GM12878 (cell line): ENCODE results near the gene SLIT1. TPM values are rescaled to one million over a fixed set of nuclear protein-coding genes. Genes with fewer than 3 reads are reported as not detected.

Experiments used
- ATAC-seq: fragments of 200-7000 bp; cut with Tn5 transposase; 3 replicates; pipeline ENCODE4 v1.9.1; 2020; ENCODE audit warnings: mild to moderate bottlenecking, moderate library complexity
- BruUV-seq: library from RNA; stranded (reverse); fragments of 400-500 nt; replicated peaks from 2 replicates; lab custom pipeline; 2021; lab: Mats Ljungman, UMichigan
- CTCF ChIA-PET: fragments of 300-600 bp; sonication (Branson Sonifier 250); formaldehyde crosslinking; extraction: SDS; loops from one replicate; lab custom pipeline; 2021; ENCODE audit warnings: inconsistent platforms; lab: Yijun Ruan, JAX
- POLR2A ChIA-PET: fragments of 350-600 bp; formaldehyde crosslinking; extraction: SDS; loops from one replicate; lab custom pipeline; 2021; ENCODE audit warnings: inconsistent platforms; lab: Charles Lee
- RAD21 ChIA-PET: fragments of 300-600 bp; sonication (Branson Sonifier 250); formaldehyde crosslinking; loops from one replicate; lab custom pipeline; 2023; ENCODE audit warnings: antibody characterized with exemption; ENCODE audit not compliant: unreplicated experiment; lab: Charles Lee
- SMC1A ChIA-PET: fragments of 300-600 bp; sonication (Branson Sonifier 250); formaldehyde crosslinking; loops from one replicate; lab custom pipeline; 2023; ENCODE audit not compliant: unreplicated experiment, uncharacterized antibody; lab: Charles Lee
- DNase-seq: peaks from one replicate; pipeline ENCODE4 v3.0.0-alpha.2; 2011; ENCODE audit warnings: low read depth, low spot score
- FAIRE-seq: peaks from 3 replicates; lab custom pipeline; 2011; peaks lifted over from hg19 to GRCh38; lab: Jason Lieb, UNC
- H2AFZ ChIP-seq: 2 replicates; pipeline ENCODE4 v1.6.0; 2011; ENCODE audit warnings: low read depth, low read length, control low read depth; ENCODE audit not compliant: control insufficient read depth
- H3K27ac ChIP-seq: 2 replicates; pipeline ENCODE4 v1.5.1; 2011; ENCODE audit warnings: control low read depth; ENCODE audit not compliant: control insufficient read depth, insufficient read depth
- H3K27me3 ChIP-seq, 2 experiments: replicated peaks in 1 of 2; 2 replicates each; pipeline versions ENCODE4 v1.6.0 to v1.6.1; 2011; ENCODE audit warnings: low read length in 1 of 2; ENCODE audit not compliant: control insufficient read depth in 2 of 2, insufficient read depth in 2 of 2
- H3K36me3 ChIP-seq, 2 experiments: 2 replicates each; pipeline ENCODE4 v1.5.1; 2011; ENCODE audit warnings: low read length in 1 of 2; ENCODE audit not compliant: control insufficient read depth in 2 of 2, insufficient read depth in 2 of 2
- H3K4me1 ChIP-seq: 2 replicates; pipeline ENCODE4 v1.6.1; 2011; ENCODE audit warnings: mild to moderate bottlenecking, low read length, moderate library complexity, mixed read lengths; ENCODE audit not compliant: control insufficient read depth, insufficient read depth
- H3K4me2 ChIP-seq: 2 replicates; pipeline ENCODE4 v1.6.0; 2011; ENCODE audit warnings: control low read depth; ENCODE audit not compliant: control insufficient read depth, insufficient read depth
- H3K4me3 ChIP-seq: fragments of 200-600 bp; sonication (generic); 2 replicates; pipeline ENCODE4 v1.5.1; 2016
- H3K79me2 ChIP-seq: 2 replicates; pipeline ENCODE4 v1.6.0; 2011; ENCODE audit warnings: low read length; ENCODE audit not compliant: control insufficient read depth, insufficient read depth
- H3K9ac ChIP-seq: 2 replicates; pipeline ENCODE4 v1.8.0; 2011; ENCODE audit warnings: low read length, control low read depth, mixed read lengths; ENCODE audit not compliant: control insufficient read depth, insufficient read depth
- H3K9me3 ChIP-seq: replicated peaks from 3 replicates; pipeline ENCODE4 v1.5.1; 2011; ENCODE audit warnings: mild to moderate bottlenecking, low read length; ENCODE audit not compliant: control insufficient read depth, insufficient read depth
- H4K20me1 ChIP-seq: 2 replicates; pipeline ENCODE4 v1.6.0; 2011; ENCODE audit not compliant: control insufficient read depth, insufficient read depth
- DPF2 ChIP-seq: fragments of 450-650 bp; IDR thresholded peaks from 2 replicates; pipeline ENCODE4 v1.6.1; 2017; ENCODE audit warnings: mild to moderate bottlenecking
- E2F4 ChIP-seq: IDR thresholded peaks from 2 replicates; pipeline ENCODE4 v1.6.1; 2012; ENCODE audit warnings: low read depth, low read length, improper control_type of control experiment
- MYC ChIP-seq: IDR thresholded peaks from 2 replicates; pipeline ENCODE4 v1.6.1; 2011; ENCODE audit warnings: mild to moderate bottlenecking, low read length, moderate library complexity, inconsistent platforms; ENCODE audit not compliant: insufficient read depth, insufficient replicate concordance, insufficient read length, severe bottlenecking
- NFYB ChIP-seq: IDR thresholded peaks from 2 replicates; pipeline ENCODE4 v1.6.1; 2011; ENCODE audit warnings: low read depth, mild to moderate bottlenecking, low read length, improper control_type of control experiment, moderate library complexity; ENCODE audit not compliant: insufficient read depth
- SKIL ChIP-seq: fragments of 450-650 bp; IDR thresholded peaks from 2 replicates; pipeline ENCODE4 v1.6.1; 2017; ENCODE audit warnings: mild to moderate bottlenecking, low read depth, inconsistent platforms; ENCODE audit not compliant: poor library complexity, severe bottlenecking
- SMAD1 ChIP-seq: fragments of 450-650 bp; IDR thresholded peaks from 2 replicates; pipeline ENCODE4 v1.6.1; 2018; ENCODE audit warnings: mild to moderate bottlenecking, low read depth; ENCODE audit not compliant: partially characterized antibody
- ZBED1 ChIP-seq: IDR thresholded peaks from 2 replicates; pipeline ENCODE4 v1.6.1; 2016; ENCODE audit warnings: borderline replicate concordance
- WGBS: methylation state at CpG from one replicate; pipeline ENCODE4 v1.1.6; 2016; ENCODE audit warnings: low lambda C conversion rate; ENCODE audit not compliant: insufficient replicate concordance, insufficient coverage; ENCODE audit errors: missing lambda C conversion rate; 5-methylcytosine and 5-hydroxymethylcytosine counted together
- in situ Hi-C: fragments of 300-500 bp; cut with MboI; formaldehyde crosslinking; loops from 9 replicates; pipeline ENCODE4 v1.14.3; 2018; ENCODE audit warnings: mixed read lengths
- intact Hi-C: fragments of 100-400 bp; cut with micrococcal nuclease; formaldehyde crosslinking; loops from one replicate; pipeline ENCODE4 v1.14.2; 2022; ENCODE audit not compliant: unreplicated experiment
- polyA plus RNA-seq, 11 experiments: library from polyadenylated mRNA; depleted of rRNA in 4 of 11; unstranded in 6 of 11; stranded (reverse) in 5 of 11; fragments of >200 nt; fragmentation: Nextera tagmentation in 4 of 11; fragmentation: Illumina TruSeq in 1 of 11; extraction: Ambion mirVana in 4 of 11; extraction: Trizol in 1 of 11; gene quantifications; 1 replicate in 1 of 11; 2 replicates in 10 of 11; pipeline versions ENCODE4 v1.2.1 to v1.2.3, GENCODE V29; 2011 to 2016; ENCODE audit warnings: inconsistent platforms in 2 of 11, missing spikeins in 2 of 11, low read depth in 1 of 11
- total RNA-seq, 4 experiments: library from RNA; depleted of rRNA in 3 of 4; stranded (reverse); fragments of >200 nt in 3 of 4; fragmentation: Illumina TruSeq in 1 of 4; extraction: Trizol in 1 of 4; gene quantifications; 2 replicates each; pipeline versions ENCODE4 v1.2.1 to v1.2.3, GENCODE V29; 2013 to 2021

Gene SLIT1
- total and polyA plus RNA-seq, 10 of the 15 experiments (the other 5 are each of a cell fraction or from before 2014, with no cell fraction given) = 0.04 to 0.19 (median 0.06) TPM; not detected in 4

GRCh38 chr10:97140902-97141745 lies 44.6 kb downstream of the SLIT1 start:
- Histone ChIP-seq H2AFZ (no peak overlapping the region), H3K27ac (no peak overlapping the region), H4K20me1 (no peaks in the 10 kb centered on the region), H3K4me1 (no peaks in the 10 kb centered on the region), H3K9me3 (no peaks in the 10 kb centered on the region), H3K4me3 (no peak overlapping the region), H3K4me2 (no peak overlapping the region), H3K9ac (no peak overlapping the region), H3K36me3 (no peaks in the 10 kb centered on the region), H3K79me2 (no peaks in the 10 kb centered on the region), H3K27me3 (peaks cover 0 to 6% of the 10 kb centered on the region in 2 experiments; a peak in 2 of 4 replicates)
- WGBS = 53% methylated on average over 23 of the region's 23 CpGs
- ATAC-seq (peak; percentile 85), FAIRE-seq (peak; percentile 57), DNase-seq (no peak)
- ChIA-PET CTCF (interaction anchor here (0.6 to 2.7 kb wide), 6 partner anchors 8 to 117 kb away, joined by 3 to 10 read pairs (median 4); no protein-coding TSS in a partner anchor), RAD21 (no interaction called here), SMC1A (no interaction called here), POLR2A (interaction anchor here (0.6 kb wide), 1 partner anchor 77 kb away, joined by 5 read pairs; no protein-coding TSS in a partner anchor)
- TF ChIP-seq SMAD1 (no peak), ZBED1 (no peak), MYC (no peak), SKIL (no peak), DPF2 (0 out of 2 replicates have a peak, but pooled peaks have one; percentile 11), E2F4 (no peak), NFYB (no peak)
- in situ Hi-C loops (no loop called here), intact Hi-C loops (no loop called here)
- no TSS peak for BruUV-seq
